SK-N-SH (cell line): ENCODE measurements around the gene RGS6. TPM values are rescaled to one million over a fixed set of nuclear protein-coding genes. Genes with fewer than 3 reads are reported as not detected.

Experiments
- CTCF ChIA-PET: fragments of 300-600, 350-600 bp; formaldehyde crosslinking; extraction: SDS; loops from one replicate; lab custom pipeline; 2021; lab: Yijun Ruan, JAX
- POLR2A ChIA-PET: fragments of 350-600 bp; sonication (Branson Sonifier 250); formaldehyde crosslinking; extraction: SDS; loops from one replicate; lab custom pipeline; 2020; ENCODE audit warnings: antibody characterized with exemption, inconsistent platforms; lab: Yijun Ruan, JAX
- DNase-seq: peaks from one replicate; pipeline ENCODE4 v3.0.0; 2012
- H2AFZ ChIP-seq: fragments of 200-600 bp; sonication (generic); 2 replicates; pipeline ENCODE4 v1.8.1; 2016; ENCODE audit warnings: antibody characterized with exemption, mild to moderate bottlenecking, low read depth
- H3F3A ChIP-seq: fragments of 200-600 bp; sonication (generic); replicated peaks from 2 replicates; pipeline ENCODE3; 2016; ENCODE audit warnings: antibody characterized with exemption, mild to moderate bottlenecking; ENCODE audit not compliant: insufficient read depth
- H3K27ac ChIP-seq, 2 experiments: fragments of 200-500 bp in 1 of 2; fragments of 200-600 bp in 1 of 2; sonication (Bioruptor generic) in 1 of 2; sonication (generic), shearing (Covaris generic) in 1 of 2; 2 replicates each; pipeline versions ENCODE4 v1.5.1 to v1.6.1; 2014 to 2016; ENCODE audit warnings: low read depth in 2 of 2, inconsistent platforms in 1 of 2, low read length in 1 of 2, mild to moderate bottlenecking in 1 of 2, mixed read lengths in 1 of 2
- H3K27me3 ChIP-seq: fragments of 200-600 bp; sonication (generic), shearing (Covaris generic); 2 replicates; pipeline ENCODE4 v1.6.1; 2016; ENCODE audit warnings: mixed run types; ENCODE audit not compliant: insufficient read depth
- H3K36me3 ChIP-seq, 2 experiments: fragments of 200-500 bp in 1 of 2; fragments of 200-600 bp in 1 of 2; sonication (Bioruptor generic) in 1 of 2; sonication (generic) in 1 of 2; replicated peaks in 1 of 2; 2 replicates each; pipeline versions ENCODE3 to v1.5.1; 2014 to 2016; ENCODE audit warnings: low read length in 1 of 2, mild to moderate bottlenecking in 1 of 2; ENCODE audit not compliant: insufficient read depth in 2 of 2, control insufficient read depth in 1 of 2
- H3K4me1 ChIP-seq, 2 experiments: fragments of 200-500 bp in 1 of 2; fragments of 200-600 bp in 1 of 2; sonication (Bioruptor generic) in 1 of 2; sonication (generic), shearing (Covaris generic) in 1 of 2; 2 replicates each; pipeline versions ENCODE4 v1.5.1 to v1.6.1; 2014 to 2016; ENCODE audit warnings: low read depth in 1 of 2, low read length in 1 of 2, mixed run types in 1 of 2; ENCODE audit not compliant: insufficient read depth in 2 of 2, control insufficient read depth in 1 of 2
- H3K4me2 ChIP-seq: fragments of 200-600 bp; sonication (generic), shearing (Covaris generic); 2 replicates; pipeline ENCODE4 v1.6.1; 2017; ENCODE audit warnings: mixed run types
- H3K4me3 ChIP-seq, 2 experiments: fragments of 200-500 bp in 1 of 2; fragments of 200-600 bp in 1 of 2; sonication (Bioruptor generic) in 1 of 2; sonication (generic), shearing (Covaris generic) in 1 of 2; 2 replicates each; pipeline versions ENCODE4 v1.5.1 to v1.8.1; 2014 to 2016; ENCODE audit warnings: low read depth in 2 of 2, inconsistent platforms in 1 of 2, low read length in 1 of 2, mild to moderate bottlenecking in 1 of 2, mixed read lengths in 1 of 2, moderate library complexity in 1 of 2
- H3K79me2 ChIP-seq: fragments of 200-600 bp; sonication (generic); 2 replicates; pipeline ENCODE4 v1.8.1; 2017; ENCODE audit warnings: mild to moderate bottlenecking; ENCODE audit not compliant: insufficient read depth
- H3K9ac ChIP-seq: fragments of 200-600 bp; sonication (generic); 2 replicates; pipeline ENCODE4 v1.6.1; 2017; ENCODE audit warnings: mixed run types
- H3K9me2 ChIP-seq: fragments of 200-600 bp; sonication (generic); 2 replicates; pipeline ENCODE4 v1.6.1; 2017; ENCODE audit warnings: mixed run types
- H3K9me3 ChIP-seq: fragments of 200-600 bp; sonication (generic); 2 replicates; pipeline ENCODE4 v1.6.1; 2017; ENCODE audit warnings: mixed run types, mild to moderate bottlenecking, moderate library complexity
- H4K20me1 ChIP-seq: fragments of 200-600 bp; sonication (generic); 2 replicates; pipeline ENCODE4 v1.6.1; 2017; ENCODE audit warnings: mild to moderate bottlenecking, mixed run types; ENCODE audit not compliant: insufficient read depth
- CHD2 ChIP-seq: fragments of 150-350 bp; IDR thresholded peaks from 2 replicates; pipeline ENCODE4 v1.6.1; 2018; ENCODE audit warnings: low read length; ENCODE audit not compliant: partially characterized antibody
- ELF1 ChIP-seq: IDR thresholded peaks from 2 replicates; pipeline ENCODE4 v1.4.0; 2012
- FOXJ3 ChIP-seq: sonication (generic); formaldehyde crosslinking; IDR thresholded peaks from 2 replicates; pipeline ENCODE4 v1.5.1; 2020; ENCODE audit warnings: mild to moderate bottlenecking, missing genetic modification reagents
- GABPA ChIP-seq: IDR thresholded peaks from 2 replicates; pipeline ENCODE4 v1.4.0; 2012; ENCODE audit warnings: low read depth, mild to moderate bottlenecking
- JUND ChIP-seq: IDR thresholded peaks from 2 replicates; pipeline ENCODE4 v1.4.0; 2012
- MEF2A ChIP-seq: IDR thresholded peaks from 2 replicates; pipeline ENCODE4 v1.4.0; 2012; ENCODE audit warnings: low read depth, borderline replicate concordance
- POLR2AphosphoS5 ChIP-seq: IDR thresholded peaks from 2 replicates; pipeline ENCODE4 v1.6.1; 2012; ENCODE audit warnings: low read depth, low read length
- REST ChIP-seq: IDR thresholded peaks from 2 replicates; pipeline ENCODE4 v1.6.1; 2012; ENCODE audit warnings: mild to moderate bottlenecking, low read depth, low read length, moderate library complexity
- RXRA ChIP-seq: IDR thresholded peaks from 2 replicates; pipeline ENCODE4 v1.4.0; 2012; ENCODE audit warnings: low read depth, mild to moderate bottlenecking, borderline replicate concordance
- SIN3A ChIP-seq: IDR thresholded peaks from 2 replicates; pipeline ENCODE4 v1.6.1; 2012; ENCODE audit warnings: low read depth, mild to moderate bottlenecking, low read length, moderate library complexity, borderline replicate concordance
- SMC3 ChIP-seq: IDR thresholded peaks from 2 replicates; pipeline ENCODE4 v1.6.1; 2012; ENCODE audit warnings: low read depth, low read length, improper control_type of control experiment
- TAF1 ChIP-seq: IDR thresholded peaks from 2 replicates; pipeline ENCODE4 v1.6.1; 2012; ENCODE audit warnings: low read depth, mild to moderate bottlenecking, low read length, moderate library complexity, borderline replicate concordance
- TCF12 ChIP-seq: IDR thresholded peaks from 2 replicates; pipeline ENCODE4 v1.4.0; 2012
- TEAD4 ChIP-seq: IDR thresholded peaks from 2 replicates; pipeline ENCODE4 v1.4.0; 2012; ENCODE audit warnings: mild to moderate bottlenecking, borderline replicate concordance; ENCODE audit not compliant: insufficient read depth
- YY1 ChIP-seq: IDR thresholded peaks from 2 replicates; pipeline ENCODE4 v1.4.0; 2012; ENCODE audit warnings: low read depth, mild to moderate bottlenecking
- WGBS: methylation state at CpG from one replicate; pipeline ENCODE4 v1.1.6; 2017; ENCODE audit warnings: low lambda C conversion rate; 5-methylcytosine and 5-hydroxymethylcytosine counted together
- polyA plus RNA-seq, 3 experiments: library from polyadenylated mRNA; depleted of rRNA; stranded (reverse); fragments of >200 nt; gene quantifications; 2 replicates each; pipeline ENCODE4 v1.2.3, GENCODE V29; 2012
- TF ChIP-seq, protein P1 (sequence below): fragments of 150-350 bp; IDR thresholded peaks from 2 replicates; pipeline ENCODE4 v1.6.1; 2016; ENCODE audit warnings: mild to moderate bottlenecking, low read depth, low read length
- TF ChIP-seq, protein P2 (sequence below): IDR thresholded peaks from 2 replicates; pipeline ENCODE4; 2012
- TF ChIP-seq, protein P3 (sequence below): fragments of 150-350 bp; IDR thresholded peaks from 2 replicates; pipeline ENCODE4 v1.6.1; 2017; ENCODE audit warnings: antibody characterized with exemption, low read length, low read depth, borderline replicate concordance

RGS6 gene
- polyA plus RNA-seq, 1 of the 3 experiments (the other 2 are of a cell fraction), result not detected

- no peak for DNase-seq
- Histone ChIP-seq H3K27ac (no peak overlapping the region), H3K79me2 (no peaks in the 10 kb centered on the region), H3K4me3 (no peak overlapping the region), H3K36me3 (no peaks in the 10 kb centered on the region), H3K9ac (no peak overlapping the region), H3K4me2 (no peak overlapping the region), H3K9me3 (no peaks in the 10 kb centered on the region), H3K4me1 (no peaks in the 10 kb centered on the region), H3F3A (no peaks in the 10 kb centered on the region), H2AFZ (no peak overlapping the region), H3K27me3 (no peaks in the 10 kb centered on the region; the same call in 1 of the 2 replicates), H4K20me1 (no peaks in the 10 kb centered on the region), H3K9me2 (no peaks in the 10 kb centered on the region)
- TF ChIP-seq TCF12 (no peak), ELF1 (no peak), MEF2A (no peak), JUND (no peak), TAF1 (no peak), SIN3A (no peak), RXRA (no peak), TEAD4 (no peak), YY1 (no peak), CHD2 (no peak), FOXJ3 (CRISPR knock-in tag) (no peak), REST (no peak), GABPA (no peak), POLR2AphosphoS5 (no peak), SMC3 (no peak)
- TF ChIP-seq, protein P1, sequence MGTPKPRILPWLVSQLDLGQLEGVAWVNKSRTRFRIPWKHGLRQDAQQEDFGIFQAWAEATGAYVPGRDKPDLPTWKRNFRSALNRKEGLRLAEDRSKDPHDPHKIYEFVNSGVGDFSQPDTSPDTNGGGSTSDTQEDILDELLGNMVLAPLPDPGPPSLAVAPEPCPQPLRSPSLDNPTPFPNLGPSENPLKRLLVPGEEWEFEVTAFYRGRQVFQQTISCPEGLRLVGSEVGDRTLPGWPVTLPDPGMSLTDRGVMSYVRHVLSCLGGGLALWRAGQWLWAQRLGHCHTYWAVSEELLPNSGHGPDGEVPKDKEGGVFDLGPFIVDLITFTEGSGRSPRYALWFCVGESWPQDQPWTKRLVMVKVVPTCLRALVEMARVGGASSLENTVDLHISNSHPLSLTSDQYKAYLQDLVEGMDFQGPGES, result no peak
- TF ChIP-seq, protein P2, sequence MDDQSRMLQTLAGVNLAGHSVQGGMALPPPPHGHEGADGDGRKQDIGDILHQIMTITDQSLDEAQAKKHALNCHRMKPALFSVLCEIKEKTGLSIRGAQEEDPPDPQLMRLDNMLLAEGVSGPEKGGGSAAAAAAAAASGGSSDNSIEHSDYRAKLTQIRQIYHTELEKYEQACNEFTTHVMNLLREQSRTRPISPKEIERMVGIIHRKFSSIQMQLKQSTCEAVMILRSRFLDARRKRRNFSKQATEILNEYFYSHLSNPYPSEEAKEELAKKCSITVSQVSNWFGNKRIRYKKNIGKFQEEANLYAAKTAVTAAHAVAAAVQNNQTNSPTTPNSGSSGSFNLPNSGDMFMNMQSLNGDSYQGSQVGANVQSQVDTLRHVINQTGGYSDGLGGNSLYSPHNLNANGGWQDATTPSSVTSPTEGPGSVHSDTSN, result no peak
- TF ChIP-seq, protein P3, sequence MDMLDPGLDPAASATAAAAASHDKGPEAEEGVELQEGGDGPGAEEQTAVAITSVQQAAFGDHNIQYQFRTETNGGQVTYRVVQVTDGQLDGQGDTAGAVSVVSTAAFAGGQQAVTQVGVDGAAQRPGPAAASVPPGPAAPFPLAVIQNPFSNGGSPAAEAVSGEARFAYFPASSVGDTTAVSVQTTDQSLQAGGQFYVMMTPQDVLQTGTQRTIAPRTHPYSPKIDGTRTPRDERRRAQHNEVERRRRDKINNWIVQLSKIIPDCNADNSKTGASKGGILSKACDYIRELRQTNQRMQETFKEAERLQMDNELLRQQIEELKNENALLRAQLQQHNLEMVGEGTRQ, result no peak
- WGBS, result 2% methylated on average over 9 of the region's 9 CpGs
- CTCF ChIA-PET, result no interaction called here
- POLR2A ChIA-PET, result no interaction called here
Measured at GRCh38 chr14:71995741-71996140, 63.5 kb downstream of the RGS6 start.
